B cell (primary cell): ENCODE measurements around the gene EXOC6B. TPM values are rescaled to one million over a fixed set of nuclear protein-coding genes. Genes with fewer than 3 reads are reported as not detected.

Experiments
- ATAC-seq: fragments of 200-7000 bp; cut with Tn5 transposase; one replicate; pipeline ENCODE4 v1.10.0; 2021; ENCODE audit warnings: low read depth, mild to moderate bottlenecking, moderate number of reproducible peaks, moderate library complexity
- CTCF ChIA-PET: fragments of 350-600 bp; sonication (Branson Sonifier 250); formaldehyde crosslinking; loops from one replicate; lab custom pipeline; 2021; ENCODE audit warnings: antibody characterized with exemption, inconsistent platforms; lab: Charles Lee
- POLR2A ChIA-PET: fragments of 350-600 bp; sonication (Branson Sonifier 250); formaldehyde crosslinking; loops from one replicate; lab custom pipeline; 2021; ENCODE audit warnings: antibody characterized with exemption; lab: Charles Lee
- DNase-seq: peaks from one replicate; pipeline ENCODE4 v3.0.0; 2013
- H2AFZ ChIP-seq: 2 replicates; pipeline ENCODE4 v1.6.1; 2012; ENCODE audit warnings: mild to moderate bottlenecking, low read depth, low read length; ENCODE audit not compliant: insufficient read depth, poor library complexity, severe bottlenecking
- H3K27ac ChIP-seq, 2 donors: 1 replicate in 1 of 2; 2 replicates in 1 of 2; pipeline ENCODE4 v1.5.1; 2012 to 2013; ENCODE audit warnings: low read length in 2 of 2, mild to moderate bottlenecking in 2 of 2, moderate library complexity in 1 of 2
- H3K27me3 ChIP-seq, 4 experiments: fragments of 200-600 bp in 1 of 4; sonication (generic) in 1 of 4; replicated peaks in 1 of 4; 1 replicate in 2 of 4; 2 replicates in 2 of 4; pipeline versions ENCODE4 v1.6.1 to v1.7.0; 2013 to 2016; ENCODE audit warnings: low read length in 3 of 4, mild to moderate bottlenecking in 2 of 4, mixed read lengths in 1 of 4, moderate library complexity in 1 of 4; ENCODE audit not compliant: insufficient read depth in 4 of 4, control insufficient read depth in 3 of 4; ENCODE audit errors: control extremely low read depth in 1 of 4
- H3K36me3 ChIP-seq, 2 experiments: replicated peaks in 1 of 2; 1 replicate in 1 of 2; 2 replicates in 1 of 2; pipeline versions ENCODE4 v1.6.1 to v1.7.1; 2013; ENCODE audit warnings: low read length in 1 of 2; ENCODE audit not compliant: insufficient read depth in 2 of 2, control insufficient read depth in 1 of 2; ENCODE audit errors: control extremely low read depth in 1 of 2, extremely low read depth in 1 of 2
- H3K4me1 ChIP-seq, 2 donors: fragments of 200-600 bp in 1 of 2; sonication (generic) in 1 of 2; 1 replicate in 1 of 2; 2 replicates in 1 of 2; pipeline versions ENCODE4 v1.5.1 to v1.6.1; 2013 to 2017; ENCODE audit warnings: low read length in 2 of 2; ENCODE audit not compliant: control insufficient read depth in 2 of 2, insufficient read depth in 2 of 2
- H3K4me2 ChIP-seq: replicated peaks from 2 replicates; pipeline ENCODE3; 2012; ENCODE audit warnings: mild to moderate bottlenecking, low read depth, low read length; ENCODE audit not compliant: poor library complexity, severe bottlenecking
- H3K4me3 ChIP-seq, 5 experiments: fragments of 200-600 bp in 1 of 5; sonication (generic) in 1 of 5; 1 replicate in 3 of 5; 2 replicates in 2 of 5; pipeline versions ENCODE4 v1.5.1 to v1.7.0; 2011 to 2016; ENCODE audit warnings: low read length in 4 of 5, mild to moderate bottlenecking in 4 of 5, low read depth in 2 of 5, control low read depth in 1 of 5, moderate library complexity in 1 of 5; ENCODE audit not compliant: insufficient read depth in 1 of 5; ENCODE audit errors: control extremely low read depth in 1 of 5, extremely low read depth in 1 of 5
- H3K79me2 ChIP-seq: fragments of 200-600 bp; sonication (generic); one replicate; pipeline ENCODE4 v1.6.0; 2016; ENCODE audit warnings: low read length; ENCODE audit not compliant: control insufficient read depth, insufficient read depth
- H3K9ac ChIP-seq: fragments of 200-600 bp; sonication (generic); 2 replicates; pipeline ENCODE4 v1.6.1; 2017; ENCODE audit warnings: mild to moderate bottlenecking, low read length, moderate library complexity
- H3K9me3 ChIP-seq, 3 donors: one replicate each; pipeline versions ENCODE4 v1.6.1 to v1.7.1; 2013; ENCODE audit warnings: low read length in 2 of 3; ENCODE audit not compliant: control insufficient read depth in 2 of 3, insufficient read depth in 1 of 3; ENCODE audit errors: control extremely low read depth in 1 of 3
- H4K20me1 ChIP-seq: 2 replicates; pipeline ENCODE4 v1.6.0; 2012; ENCODE audit warnings: mild to moderate bottlenecking, low read length; ENCODE audit not compliant: insufficient read depth, control insufficient read depth, poor library complexity, severe bottlenecking
- H3K27ac Mint-ChIP-seq: one replicate; pipeline ENCODE4 v1.8.0; 2021; ENCODE audit warnings: mixed read lengths
- H3K27me3 Mint-ChIP-seq: one replicate; pipeline ENCODE4 v1.8.0; 2021; ENCODE audit warnings: mixed read lengths
- H3K4me1 Mint-ChIP-seq: one replicate; pipeline ENCODE4 v1.8.0; 2021; ENCODE audit warnings: mixed read lengths
- H3K4me3 Mint-ChIP-seq: one replicate; pipeline ENCODE4 v1.8.0; 2021; ENCODE audit warnings: mixed read lengths
- H3K9me3 Mint-ChIP-seq: one replicate; pipeline ENCODE4 v1.8.0; 2022; ENCODE audit warnings: mixed read lengths; ENCODE audit not compliant: insufficient read depth
- EZH2 ChIP-seq: IDR thresholded peaks from 2 replicates; pipeline ENCODE4 v1.6.1; 2012; ENCODE audit warnings: borderline replicate concordance, low read depth, mild to moderate bottlenecking, moderate library complexity, low read length; ENCODE audit not compliant: insufficient read depth, poor library complexity, severe bottlenecking
- WGBS: methylation state at CpG from one replicate; pipeline ENCODE4 v1.1.5; 2013; ENCODE audit warnings: missing lambda C conversion rate; ENCODE audit not compliant: insufficient coverage; 5-methylcytosine and 5-hydroxymethylcytosine counted together
- intact Hi-C: fragments of 100-400 bp; cut with micrococcal nuclease; formaldehyde crosslinking; loops from one replicate; pipeline ENCODE4 v1.10.0; 2022
- polyA plus RNA-seq: library from polyadenylated mRNA; depleted of rRNA; stranded (reverse); fragments of >200 nt; gene quantifications from 2 replicates; pipeline ENCODE4 v1.2.3, GENCODE V29; 2012
- total RNA-seq, 2 donors: library from RNA; stranded (reverse); fragments of 120-200 nt in 1 of 2; gene quantifications; 1 replicate in 1 of 2; 2 replicates in 1 of 2; pipeline versions ENCODE4 v1.2.3 to v1.2.4, GENCODE V29; 2013 to 2022
- TF ChIP-seq, protein P1 (sequence below): fragments of 200-600 bp; IDR thresholded peaks from one replicate; pipeline ENCODE4 v1.8.0; 2022; ENCODE audit warnings: antibody characterized with exemption, mild to moderate bottlenecking

The EXOC6B gene
- total and polyA plus RNA-seq, 2 donors (not counting 1 experiment from before 2014, with no cell fraction given), result 4.8 to 22.6 TPM

DNA sequence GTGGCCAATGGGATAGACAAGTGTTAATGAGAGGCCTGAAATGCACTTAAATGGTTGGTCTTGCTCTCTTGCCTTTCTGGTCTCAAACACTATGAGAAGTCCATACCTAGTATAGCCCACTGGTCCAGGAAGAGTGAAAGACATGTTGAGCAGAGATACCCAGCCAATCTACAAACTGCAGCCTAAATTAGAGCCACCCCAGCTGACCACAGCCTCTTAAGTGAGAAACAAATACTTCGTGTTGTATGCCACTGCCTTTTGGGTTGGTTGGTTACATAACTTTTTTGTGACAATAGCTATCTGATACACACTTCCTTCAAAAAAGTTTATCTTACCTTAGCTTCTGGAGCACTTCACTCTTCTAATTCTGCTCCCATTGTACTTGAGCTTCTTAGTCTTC lies 8.8 kb upstream of the EXOC6B start:
- no peak for ATAC-seq
- H3K27me3 ChIP-seq, result peaks cover 0 to 5% (median 2%) of the 10 kb centered on the region in 4 experiments
- no peak overlapping the region for H3K27ac ChIP-seq
- no peak for DNase-seq
- ChIA-PET POLR2A (no interaction called here), CTCF (no interaction called here)
- no peaks in the 10 kb centered on the region for H3K4me1 ChIP-seq
- H3K9ac ChIP-seq, result no peak overlapping the region
- no peak overlapping the region for H3K4me3 ChIP-seq
- peaks cover 42% of the 10 kb centered on the region for H3K27me3 Mint-ChIP-seq
- no peak overlapping the region for H3K27ac Mint-ChIP-seq
- no peak overlapping the region for H3K4me3 Mint-ChIP-seq
- no peaks in the 10 kb centered on the region for H3K9me3 ChIP-seq
- intact Hi-C loops, result no loop called here
- no peaks in the 10 kb centered on the region for H3K4me1 Mint-ChIP-seq
- TF ChIP-seq, protein P1, sequence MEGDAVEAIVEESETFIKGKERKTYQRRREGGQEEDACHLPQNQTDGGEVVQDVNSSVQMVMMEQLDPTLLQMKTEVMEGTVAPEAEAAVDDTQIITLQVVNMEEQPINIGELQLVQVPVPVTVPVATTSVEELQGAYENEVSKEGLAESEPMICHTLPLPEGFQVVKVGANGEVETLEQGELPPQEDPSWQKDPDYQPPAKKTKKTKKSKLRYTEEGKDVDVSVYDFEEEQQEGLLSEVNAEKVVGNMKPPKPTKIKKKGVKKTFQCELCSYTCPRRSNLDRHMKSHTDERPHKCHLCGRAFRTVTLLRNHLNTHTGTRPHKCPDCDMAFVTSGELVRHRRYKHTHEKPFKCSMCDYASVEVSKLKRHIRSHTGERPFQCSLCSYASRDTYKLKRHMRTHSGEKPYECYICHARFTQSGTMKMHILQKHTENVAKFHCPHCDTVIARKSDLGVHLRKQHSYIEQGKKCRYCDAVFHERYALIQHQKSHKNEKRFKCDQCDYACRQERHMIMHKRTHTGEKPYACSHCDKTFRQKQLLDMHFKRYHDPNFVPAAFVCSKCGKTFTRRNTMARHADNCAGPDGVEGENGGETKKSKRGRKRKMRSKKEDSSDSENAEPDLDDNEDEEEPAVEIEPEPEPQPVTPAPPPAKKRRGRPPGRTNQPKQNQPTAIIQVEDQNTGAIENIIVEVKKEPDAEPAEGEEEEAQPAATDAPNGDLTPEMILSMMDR, result no peak
- TF ChIP-seq EZH2, result no peak
- H2AFZ ChIP-seq, result no peak overlapping the region
- no CpG with 5 or more reads among the region's 1 CpG for WGBS
- H3K9me3 Mint-ChIP-seq, result no peaks in the 10 kb centered on the region
- H3K79me2 ChIP-seq, result no peaks in the 10 kb centered on the region
- H3K4me2 ChIP-seq, result no peak overlapping the region
- no peaks in the 10 kb centered on the region for H4K20me1 ChIP-seq
- no peaks in the 10 kb centered on the region for H3K36me3 ChIP-seq

- WGBS, result 36% methylated on average over 3 of the region's 5 CpGs
- POLR2A ChIA-PET, result no interaction called here
- no peaks in the 10 kb centered on the region for H3K4me1 ChIP-seq
- H2AFZ ChIP-seq, result no peak overlapping the region
- Mint-ChIP-seq H3K4me3 (no peak overlapping the region), H3K4me1 (no peaks in the 10 kb centered on the region), H3K27ac (no peak overlapping the region), H3K9me3 (no peaks in the 10 kb centered on the region), H3K27me3 (peaks cover 47% of the 10 kb centered on the region)
- H3K9ac ChIP-seq, result no peak overlapping the region
- no peak overlapping the region for H3K4me3 ChIP-seq
- intact Hi-C loops, result no loop called here
- no peak overlapping the region for H3K27ac ChIP-seq
- TF ChIP-seq, protein P1, result no peak
- TF ChIP-seq EZH2, result no peak
- H3K36me3 ChIP-seq, result no peaks in the 10 kb centered on the region
- H3K27me3 ChIP-seq, result peaks cover 0 to 5% (median 2%) of the 10 kb centered on the region in 4 experiments
- CTCF ChIA-PET, result interaction anchor here (1.1 to 1.2 kb wide), 2 partner anchors 19 to 28 kb away, joined by 3 read pairs; no protein-coding TSS in a partner anchor
- DNase-seq (peak; percentile 8), ATAC-seq (no peak)
- no peaks in the 10 kb centered on the region for H3K9me3 ChIP-seq
- no peak overlapping the region for H3K4me2 ChIP-seq
- no peaks in the 10 kb centered on the region for H3K79me2 ChIP-seq
- no peaks in the 10 kb centered on the region for H4K20me1 ChIP-seq
These were observed 7.4 kb upstream of the EXOC6B start for GRCh38 chr2:72833084-72833714.
